GM21367 (cell line): ENCODE measurements around the gene BCKDHA.
"Not testable (repeated sequence)": the region's sequence is repeated elsewhere in the genome, so short reads cannot be mapped to it uniquely, and the experiment has no call there.

ENCODE experiments used
- ATAC-seq: cut with Tn5 transposase; IDR thresholded peaks from one replicate; pipeline ENCODE4 v1.9.1; 2021; ENCODE audit not compliant: unreplicated experiment

BCKDHA gene

DNA sequence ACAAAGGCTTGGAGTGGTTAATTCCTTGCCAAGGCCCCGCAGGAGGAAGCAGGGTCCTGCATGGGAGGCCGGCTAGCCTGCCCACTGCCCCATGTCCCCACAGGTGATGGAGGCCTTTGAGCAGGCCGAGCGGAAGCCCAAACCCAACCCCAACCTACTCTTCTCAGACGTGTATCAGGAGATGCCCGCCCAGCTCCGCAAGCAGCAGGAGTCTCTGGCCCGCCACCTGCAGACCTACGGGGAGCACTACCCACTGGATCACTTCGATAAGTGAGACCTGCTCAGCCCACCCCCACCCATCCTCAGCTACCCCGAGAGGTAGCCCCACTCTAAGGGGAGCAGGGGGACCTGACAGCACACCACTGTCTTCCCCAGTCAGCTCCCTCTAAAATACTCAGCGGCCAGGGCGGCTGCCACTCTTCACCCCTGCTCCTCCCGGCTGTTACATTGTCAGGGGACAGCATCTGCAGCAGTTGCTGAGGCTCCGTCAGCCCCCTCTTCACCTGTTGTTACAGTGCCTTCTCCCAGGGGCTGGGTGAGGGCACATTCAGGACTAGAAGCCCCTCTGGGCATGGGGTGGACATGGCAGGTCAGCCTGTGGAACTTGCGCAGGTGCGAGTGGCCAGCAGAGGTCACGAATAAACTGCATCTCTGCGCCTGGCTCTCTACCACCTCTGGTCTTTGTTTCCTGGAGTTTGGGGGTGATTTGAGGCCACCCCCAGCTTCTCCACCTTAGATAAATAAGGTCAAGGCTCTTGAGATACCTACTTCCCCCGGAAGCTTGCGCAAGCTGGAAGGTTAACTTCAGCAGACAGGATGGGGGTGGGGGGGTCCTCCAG lies 26.9 kb downstream of the BCKDHA start:
- no peak for ATAC-seq

DNA sequence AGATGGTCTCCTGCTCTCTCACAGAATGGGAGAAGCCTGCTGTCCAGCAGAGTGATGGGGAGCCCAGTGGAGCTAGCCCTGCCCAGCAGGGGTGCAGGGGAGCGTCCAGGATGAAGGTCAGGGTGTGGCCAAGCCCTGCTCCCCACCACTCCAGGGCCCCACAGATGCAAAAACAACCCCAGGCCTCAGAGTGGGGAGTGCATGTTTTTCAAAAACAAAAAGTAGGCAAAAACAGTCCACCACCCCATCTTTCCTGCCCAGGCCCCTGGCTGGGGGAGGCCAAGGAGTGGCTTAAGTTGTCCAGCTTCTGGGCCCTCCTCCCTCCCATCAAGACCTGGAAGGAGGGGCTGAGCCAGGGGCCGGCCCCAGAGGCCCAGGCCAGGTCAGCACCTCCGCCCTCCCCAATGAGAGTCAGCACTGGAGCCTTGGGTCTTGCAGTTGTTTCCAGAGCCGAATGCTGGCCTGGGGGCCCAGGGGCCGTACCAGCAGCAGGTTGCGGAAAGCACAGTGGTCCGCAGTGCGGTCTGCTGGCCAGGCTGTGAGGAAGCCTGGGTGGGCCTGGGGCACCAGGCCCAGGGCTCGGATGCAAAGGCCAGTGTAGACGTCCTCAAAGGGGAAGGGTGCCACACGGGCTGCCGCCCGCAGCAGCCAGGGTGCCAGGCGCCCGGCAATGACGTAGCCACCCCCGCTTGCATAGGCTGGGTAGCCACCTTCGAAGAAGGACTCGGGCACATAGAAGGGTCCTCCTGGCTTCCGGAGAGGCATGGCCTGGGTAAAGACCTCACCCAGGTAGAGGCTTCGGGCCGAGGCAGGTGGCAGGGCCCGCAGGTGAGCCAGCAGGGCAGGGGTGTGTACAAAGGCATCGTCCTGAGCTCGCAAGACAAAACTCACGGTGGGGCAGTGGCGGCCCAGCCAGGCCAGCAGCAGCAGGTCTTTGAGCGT lies 27.8 kb downstream of the BCKDHA start:
- no peak for ATAC-seq

DNA sequence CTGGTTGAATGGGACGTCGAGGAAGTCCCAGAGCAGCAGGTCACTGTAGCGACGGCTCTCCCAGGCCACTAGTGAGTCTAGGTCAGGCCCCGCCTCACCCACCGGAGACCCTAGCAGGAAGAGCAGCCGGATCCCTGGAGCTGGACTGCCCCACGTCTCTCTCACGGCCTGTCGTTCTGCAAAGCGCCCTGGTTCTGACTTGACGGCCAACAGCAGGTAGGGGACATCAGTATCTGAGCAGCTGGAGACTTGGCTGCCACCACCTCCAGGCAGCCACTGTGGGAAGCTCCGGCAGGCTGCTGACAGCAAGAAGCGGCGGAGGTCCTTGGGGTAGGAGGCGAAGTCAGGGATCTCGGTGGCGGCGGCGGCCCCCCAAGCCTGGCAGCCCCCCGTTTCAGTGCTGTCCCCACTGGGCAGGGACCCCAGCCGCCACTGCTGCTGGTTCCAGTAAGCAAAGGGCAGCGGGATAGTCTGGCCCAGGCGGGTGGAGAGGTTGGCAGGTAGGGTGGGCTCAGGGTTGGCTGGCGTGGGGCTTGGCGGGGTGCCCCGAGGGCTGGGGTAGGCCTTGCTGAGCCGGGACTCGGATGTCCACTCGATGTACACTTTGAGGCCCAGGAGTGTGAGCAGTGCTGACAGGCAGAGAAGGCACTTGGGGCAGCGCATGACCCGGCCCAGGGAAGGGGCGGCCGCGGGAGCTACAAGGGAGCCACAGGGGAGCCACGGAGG lies 28.7 kb downstream of the BCKDHA start:
- ATAC-seq = no peak

DNA sequence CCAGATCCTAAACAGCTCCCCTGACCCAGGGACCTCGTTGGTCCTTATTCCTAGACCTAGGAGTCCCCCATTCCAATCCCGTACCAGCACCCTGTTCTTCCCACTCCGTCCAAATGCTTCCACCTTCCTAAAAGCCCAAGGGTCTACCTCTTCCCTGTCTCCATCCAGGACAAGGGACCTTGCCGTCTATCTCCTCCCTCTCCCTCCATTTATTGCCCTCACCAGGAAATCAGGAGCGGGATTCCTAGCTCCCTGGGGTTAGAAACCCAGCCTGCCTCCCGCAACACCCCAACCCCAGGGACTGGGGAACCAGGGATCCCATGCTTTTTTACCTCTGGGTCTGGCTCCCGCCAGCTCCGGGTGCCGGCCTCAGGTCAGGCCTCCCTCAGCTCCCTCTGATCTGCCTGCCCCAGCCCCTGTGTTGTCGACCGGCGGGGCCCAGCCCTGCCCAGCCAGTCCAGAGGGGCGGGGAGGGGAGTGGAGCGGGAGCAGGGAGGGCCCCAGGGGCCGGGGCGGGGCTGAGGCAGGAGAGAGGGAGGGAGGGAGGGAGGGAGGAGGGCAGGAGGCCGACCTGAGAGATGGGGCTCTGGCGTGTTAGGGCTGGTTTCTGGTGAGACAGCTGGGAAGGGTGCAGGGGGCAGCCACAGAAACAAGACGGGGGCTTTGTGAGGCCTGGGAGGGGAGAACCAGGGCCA lies 29.5 kb downstream of the BCKDHA start, which contains the start of gene B3GNT8:
Gene B3GNT8, minus strand, starts transcription at position 423 of the 695 bp plus-strand sequence. CDS start 596 bp downstream, outside the sequence.
- ATAC-seq = no peak

DNA sequence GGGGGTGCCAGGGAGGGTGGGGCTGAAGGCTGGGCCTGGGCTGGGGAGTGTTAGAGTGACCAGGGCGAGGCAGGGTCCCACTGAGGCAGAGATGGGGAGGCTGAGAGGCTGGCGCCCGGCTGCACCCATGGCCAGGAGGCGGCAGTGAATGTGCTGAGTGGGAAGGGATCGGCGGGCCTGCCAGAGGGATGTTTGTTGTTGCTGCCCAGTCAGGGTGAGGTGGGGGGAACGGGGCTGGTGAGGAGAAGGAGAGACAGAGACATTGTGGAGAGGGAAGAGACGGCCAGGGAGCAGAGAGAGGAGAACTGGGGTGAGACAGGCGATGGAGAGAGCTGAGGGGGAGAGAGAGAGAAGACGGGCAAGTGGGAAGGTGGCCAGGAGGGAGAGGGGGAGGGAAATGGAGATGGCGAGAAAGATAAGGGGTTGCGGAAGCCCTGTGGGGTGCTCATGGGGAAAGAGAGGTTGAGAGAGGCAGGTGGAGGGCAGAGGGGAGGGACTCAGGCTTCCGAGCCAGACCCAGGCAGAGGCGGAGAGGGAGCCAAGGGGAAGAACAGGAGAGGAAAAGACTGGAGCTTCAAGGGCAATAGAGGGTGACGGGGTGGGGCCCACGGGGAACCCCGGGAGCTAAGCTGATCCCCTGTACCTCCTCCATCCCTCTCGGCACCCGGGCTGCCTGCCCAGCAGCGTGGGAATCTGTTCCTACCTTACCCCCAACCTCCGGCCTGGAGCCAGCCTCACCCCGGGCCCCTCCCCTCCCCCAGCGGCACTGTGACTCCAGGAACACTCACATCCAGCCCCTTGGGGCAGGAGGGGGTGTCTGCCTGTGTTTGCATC lies 30.2 kb downstream of the BCKDHA start:
- ATAC-seq = no peak

DNA sequence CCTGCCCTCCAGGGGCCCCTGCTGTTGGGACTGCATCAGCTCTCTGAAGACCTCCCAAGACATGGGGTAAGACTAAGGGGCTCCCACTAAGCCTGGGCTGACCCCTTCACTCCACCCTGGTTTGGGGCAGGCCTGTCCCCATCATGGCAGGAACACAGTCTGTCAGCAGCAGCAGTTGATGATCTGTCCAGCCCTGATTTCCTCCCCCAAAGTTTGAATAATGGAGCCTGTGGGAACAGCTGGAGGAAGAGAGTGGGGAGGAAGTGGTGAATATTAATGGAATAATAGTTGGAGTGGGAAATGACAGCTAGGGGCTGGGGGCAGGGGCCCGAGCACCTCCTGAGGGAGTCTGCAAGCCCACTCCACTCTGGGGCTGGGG lies 30.9 kb downstream of the BCKDHA start:
- no peak for ATAC-seq

DNA sequence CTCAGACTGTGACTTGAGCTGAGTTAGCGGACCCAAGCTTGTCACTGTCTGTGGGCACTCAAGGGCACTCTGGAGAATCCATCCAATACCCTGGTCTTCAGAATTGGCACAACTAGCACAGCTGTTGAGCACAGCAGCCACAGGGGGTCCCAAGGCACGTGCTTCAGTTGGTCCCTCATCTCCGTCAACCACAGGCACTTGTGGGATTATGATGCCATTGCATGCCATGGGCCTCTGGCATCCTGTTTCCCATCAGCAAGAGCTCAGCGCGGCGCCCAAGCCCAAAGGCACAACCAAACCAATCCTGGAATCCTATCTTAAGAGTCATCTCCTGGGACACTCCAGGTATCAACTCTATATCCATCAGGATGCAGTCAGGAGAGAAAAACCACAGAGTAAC lies 33.3 kb downstream of the BCKDHA start:
- ATAC-seq = no peak

DNA sequence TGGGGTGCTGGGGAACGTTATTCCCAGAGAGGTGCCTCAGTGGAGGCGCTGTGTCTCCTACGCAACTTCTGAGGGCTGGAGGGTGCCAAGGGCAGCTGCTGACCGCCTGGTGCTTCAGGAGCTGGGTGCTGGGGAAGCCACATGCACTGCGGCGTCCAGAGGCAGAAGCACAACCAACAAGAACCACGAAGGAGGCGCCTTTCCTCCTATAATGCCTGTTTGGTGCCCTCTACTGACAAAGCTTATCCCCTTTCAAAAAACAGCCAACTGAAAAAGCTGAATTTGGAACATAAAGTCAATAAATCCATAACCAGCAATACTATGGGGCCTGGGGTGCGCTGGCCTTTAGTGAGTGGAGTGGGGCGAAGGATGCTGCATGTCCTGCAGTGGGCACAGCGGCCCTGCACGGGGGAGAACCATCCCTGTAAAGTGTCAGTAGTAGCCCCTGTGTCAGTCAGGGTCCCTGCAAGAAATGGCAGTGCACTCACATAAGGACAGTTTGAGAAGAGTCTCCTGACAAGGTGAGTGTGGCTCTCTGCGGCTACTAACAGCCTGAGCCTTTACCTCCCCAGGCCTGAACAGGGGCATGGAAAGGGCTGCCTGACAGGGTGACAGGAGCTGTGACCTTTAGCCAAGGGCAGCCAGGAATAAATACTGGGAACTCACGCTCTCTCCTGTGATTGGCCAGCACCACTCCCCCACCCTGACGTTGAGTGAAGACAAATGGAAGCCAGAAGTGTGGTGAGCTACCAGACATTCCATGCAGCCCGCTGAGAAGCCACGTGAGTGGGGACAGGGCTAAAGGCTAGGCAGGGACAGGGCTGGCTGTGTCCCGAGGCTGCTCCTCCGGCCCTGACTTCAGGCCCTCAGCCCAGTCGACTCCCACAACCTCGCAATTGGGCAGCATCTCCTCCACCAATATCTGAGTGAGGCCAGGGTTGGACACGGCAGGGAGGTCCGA lies 34.1 kb downstream of the BCKDHA start:
- no peak for ATAC-seq

DNA sequence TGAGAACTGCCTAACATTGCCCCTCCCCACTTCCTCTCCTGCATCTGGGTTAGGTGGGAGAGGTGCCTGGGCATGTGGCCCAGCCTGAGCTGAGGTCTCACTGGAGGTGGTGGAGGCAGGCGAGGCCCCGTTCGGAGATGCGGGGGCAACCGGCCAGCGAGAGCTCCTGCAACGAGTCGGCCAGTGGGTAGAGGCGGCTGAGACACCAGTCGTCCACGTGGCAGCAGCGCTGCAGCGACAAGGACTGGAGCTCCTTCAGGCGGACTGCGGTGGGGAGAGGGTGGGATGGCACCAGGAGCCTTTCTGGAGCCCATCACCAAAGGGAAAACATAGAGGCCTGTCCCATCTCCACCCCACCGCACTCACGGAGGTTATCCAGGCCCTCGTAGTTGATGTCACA lies 35.6 kb downstream of the BCKDHA start:
- no peak for ATAC-seq

DNA sequence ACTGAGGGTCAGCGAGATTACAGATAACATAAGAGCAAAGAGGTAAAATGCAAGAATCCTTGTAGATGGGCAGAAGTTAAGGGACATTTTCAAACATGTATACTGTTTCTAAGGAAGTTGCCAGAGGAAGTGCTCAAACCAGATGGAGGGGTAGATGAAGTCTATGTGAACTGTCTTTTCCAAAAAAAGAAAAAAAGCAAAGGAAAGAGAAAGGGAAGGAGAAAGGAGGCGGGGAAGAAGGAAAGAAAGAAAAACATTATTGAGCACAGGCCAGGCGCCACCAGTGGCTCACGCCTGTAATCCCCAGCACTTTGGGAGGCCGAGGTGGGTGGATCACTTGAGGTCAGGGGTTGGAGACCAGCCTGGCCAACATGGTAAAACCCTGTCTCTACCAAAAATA lies 36.8 kb downstream of the BCKDHA start:
- ATAC-seq = no peak

DNA sequence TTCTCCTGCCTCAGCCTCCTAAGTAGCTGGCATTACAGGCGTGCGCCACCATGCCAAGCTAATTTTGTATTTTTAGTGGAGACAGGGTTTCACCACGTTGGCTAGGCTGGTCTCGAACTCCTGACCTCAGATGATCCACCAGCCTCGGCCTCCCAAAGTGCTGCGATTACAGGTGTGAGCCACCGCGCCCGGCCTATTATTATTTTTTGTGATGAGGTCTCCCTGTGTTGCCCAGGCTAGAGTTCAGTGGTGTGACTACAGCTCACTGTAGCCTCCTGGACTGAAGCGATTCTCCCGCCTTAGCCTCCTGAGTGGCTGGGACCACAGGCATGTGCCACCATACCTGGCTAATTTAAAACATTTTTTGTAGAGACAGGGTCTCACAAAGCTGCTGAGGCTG lies 37.8 kb downstream of the BCKDHA start:
- ATAC-seq = not testable (repeated sequence)

DNA sequence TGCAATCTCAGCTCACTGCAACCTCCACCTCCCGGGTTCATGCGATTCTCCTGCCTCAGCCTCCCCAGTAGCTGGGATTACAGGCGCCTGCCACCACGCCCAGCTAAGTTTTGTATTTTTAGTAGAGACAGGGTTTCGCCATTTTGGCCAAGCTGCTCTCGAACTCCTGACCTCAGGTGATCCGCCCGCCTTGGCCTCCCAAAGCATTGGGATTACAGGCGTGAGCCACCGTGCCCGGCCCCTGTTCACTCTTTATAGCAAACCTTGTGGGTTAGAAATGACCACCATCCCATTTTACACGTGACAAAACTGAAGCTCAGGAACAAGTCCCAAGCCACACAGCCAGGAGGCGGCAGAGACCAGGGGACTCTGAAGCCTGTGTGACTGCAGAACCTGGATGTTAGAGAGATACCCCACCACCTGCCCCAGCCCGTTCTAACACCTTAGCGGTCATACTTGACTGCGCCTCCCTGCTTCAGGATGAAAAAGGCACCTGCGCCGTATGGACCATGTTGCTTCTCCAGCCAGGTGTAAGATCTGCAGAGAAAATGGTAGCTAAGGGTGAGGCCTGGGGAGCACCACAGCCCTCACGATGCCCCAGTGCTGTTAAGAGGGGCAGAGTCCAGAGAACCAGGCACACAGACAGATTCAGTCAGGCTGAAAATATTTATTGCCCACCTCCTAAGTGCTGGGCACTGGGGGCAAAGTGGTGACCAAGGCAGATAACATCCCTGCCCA lies 38.5 kb downstream of the BCKDHA start:
- ATAC-seq = no peak

DNA sequence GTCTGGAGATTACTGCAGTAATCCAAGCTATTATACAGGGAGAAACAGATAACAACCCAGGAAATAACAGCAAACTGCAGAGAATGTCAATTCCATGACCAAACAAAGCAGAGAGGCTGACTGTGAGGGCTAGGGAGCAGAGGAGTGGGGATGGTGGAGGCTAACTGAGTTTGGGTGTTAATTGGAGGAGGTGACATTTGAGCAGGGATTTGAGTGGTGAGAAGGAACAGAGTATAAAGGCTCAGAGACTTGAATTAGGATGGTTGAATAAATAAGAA lies 39.0 kb downstream of the BCKDHA start:
- no peak for ATAC-seq

DNA sequence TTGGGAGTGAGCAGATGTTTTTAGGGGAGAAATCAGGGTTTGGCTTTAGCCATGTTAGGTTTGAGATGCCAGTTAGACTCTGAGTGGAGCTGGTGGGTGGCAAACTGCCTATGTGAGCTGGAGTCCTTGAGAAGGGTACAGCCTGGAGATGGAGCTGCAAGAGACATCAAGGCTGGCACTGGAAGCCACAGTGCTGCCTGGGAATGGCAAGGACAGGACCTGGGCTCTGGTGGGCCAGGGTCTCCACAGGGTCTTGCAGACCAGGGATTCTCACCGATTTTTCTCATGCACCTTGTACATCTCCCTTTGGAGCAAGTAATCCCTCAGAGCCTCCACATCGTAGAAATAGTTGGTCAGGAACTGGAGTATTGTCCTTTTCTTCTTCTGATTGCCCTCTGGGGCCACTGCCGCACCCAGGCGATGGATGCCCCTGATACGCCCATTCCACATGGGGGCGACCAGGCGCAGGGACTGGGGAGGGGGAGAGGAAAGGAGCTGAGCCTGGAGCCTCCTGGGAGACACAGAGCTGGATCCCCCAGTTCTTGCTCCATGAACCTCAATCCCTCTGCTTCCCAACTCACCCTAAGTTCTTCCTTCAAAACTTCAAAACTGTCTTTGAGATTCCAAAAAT lies 40.4 kb downstream of the BCKDHA start:
- ATAC-seq = no peak

DNA sequence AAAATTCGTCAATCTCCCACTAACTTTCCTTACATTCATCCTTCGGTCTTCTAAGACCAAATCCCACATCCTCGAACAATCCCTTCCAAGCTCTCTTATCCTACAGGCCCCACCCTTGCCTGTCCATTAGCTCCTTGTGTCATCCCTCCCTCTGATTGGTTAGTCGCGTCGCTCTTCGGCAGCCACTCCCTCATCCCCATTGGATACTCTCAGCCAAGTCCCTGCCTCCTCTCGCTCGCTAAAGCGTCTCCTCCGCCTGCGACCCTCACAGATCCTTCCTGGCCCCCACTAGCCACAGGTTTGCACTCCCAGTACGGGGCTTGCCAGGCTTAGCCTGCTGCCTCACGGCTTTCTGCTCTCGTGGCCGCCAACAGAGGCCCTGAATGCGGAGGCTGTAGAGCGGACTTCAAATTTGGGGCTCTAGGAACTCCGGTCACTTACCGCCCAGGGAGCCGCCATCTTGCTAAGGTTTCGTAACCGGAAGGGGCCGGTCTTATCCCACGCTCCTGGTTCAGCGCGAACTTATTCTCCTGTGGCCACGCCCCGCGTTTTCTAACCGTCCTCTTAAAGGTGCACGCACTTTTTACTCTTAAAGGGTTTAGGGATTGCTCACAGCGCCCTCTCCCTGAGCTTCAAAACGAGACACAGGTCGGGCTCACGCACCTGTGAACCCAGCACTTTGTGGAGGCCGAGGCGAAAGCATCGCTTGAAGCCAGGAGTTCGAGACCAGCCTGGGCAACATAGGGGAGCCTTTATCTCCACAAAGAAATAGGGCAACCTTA lies 42.0 kb downstream of the BCKDHA start, which contains the start of gene DMAC2:
Gene DMAC2, minus strand, starts transcription at position 472 of the 782 bp plus-strand sequence. Its CDS starts 13 bp downstream, at position 459.
- peak; percentile 76 for ATAC-seq

DNA sequence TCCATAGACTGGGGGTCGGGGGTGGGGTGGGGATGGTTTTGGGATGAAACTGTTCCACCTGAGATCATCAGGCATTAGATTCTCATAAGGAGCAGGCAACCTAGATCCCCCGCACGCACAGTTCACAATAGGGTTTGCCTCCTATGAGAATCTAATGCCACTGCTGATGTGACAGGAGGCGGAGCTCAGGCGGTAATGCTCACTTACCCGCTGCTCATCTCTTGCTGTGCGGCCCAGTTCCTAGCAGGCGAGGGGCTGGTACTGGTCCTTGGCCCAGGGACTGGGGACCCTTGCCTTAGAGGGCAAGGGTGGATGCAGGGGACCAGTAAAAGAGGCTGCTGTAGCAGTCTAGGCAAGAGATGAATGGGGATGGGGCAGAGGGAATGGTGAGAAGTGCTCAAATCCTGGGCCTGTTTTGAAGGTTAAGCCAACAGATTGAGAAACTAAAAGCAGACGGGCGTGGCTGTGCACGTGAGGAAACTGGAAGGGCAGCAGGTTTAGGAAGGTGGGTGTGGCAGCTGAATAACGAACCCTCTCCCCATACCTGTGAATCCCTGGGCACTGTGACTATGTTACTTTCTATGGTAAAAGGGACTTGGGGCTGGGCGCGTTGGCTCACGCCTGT lies 43.8 kb downstream of the BCKDHA start:
- ATAC-seq = no peak
